OCI-LY7 (cell line): ENCODE measurements around the gene GFPT1. TPM values are rescaled to one million over a fixed set of nuclear protein-coding genes. Genes with fewer than 3 reads are reported as not detected.

Experiments used
- BruUV-seq: library from RNA; stranded (reverse); fragments of 400-500 nt; replicated peaks from 2 replicates; lab custom pipeline; 2021; lab: Mats Ljungman, UMichigan
- CTCF ChIA-PET: fragments of 300-600 bp; sonication (Branson Sonifier 250); formaldehyde crosslinking; loops from one replicate; lab custom pipeline; 2022; ENCODE audit warnings: antibody characterized with exemption; ENCODE audit not compliant: unreplicated experiment; lab: Charles Lee
- POLR2A ChIA-PET: fragments of 300-600 bp; sonication (Branson Sonifier 250); formaldehyde crosslinking; loops from one replicate; lab custom pipeline; 2022; ENCODE audit warnings: antibody characterized with exemption; lab: Charles Lee
- DNase-seq: peaks from one replicate; pipeline ENCODE4 v3.0.0-alpha.2; 2015; ENCODE audit warnings: low spot score
- H2AFZ ChIP-seq: fragments of 200-600 bp; sonication (generic), shearing (Covaris generic); 2 replicates; pipeline ENCODE4 v1.6.1; 2014; ENCODE audit warnings: mild to moderate bottlenecking, antibody characterized with exemption, low read length, moderate library complexity
- H3K27ac ChIP-seq: fragments of 200-600 bp; sonication (generic); 2 replicates; pipeline ENCODE4 v1.5.1; 2014; ENCODE audit warnings: mixed run types, low read depth, mild to moderate bottlenecking, moderate library complexity, low read length, inconsistent platforms; ENCODE audit not compliant: poor library complexity, severe bottlenecking
- H3K36me3 ChIP-seq: fragments of 200-600 bp; sonication (generic); 2 replicates; pipeline ENCODE4 v1.6.1; 2014; ENCODE audit warnings: mild to moderate bottlenecking, antibody characterized with exemption, low read length, moderate library complexity, mixed read lengths; ENCODE audit not compliant: insufficient read depth
- H3K4me1 ChIP-seq: fragments of 200-600 bp; sonication (generic); 2 replicates; pipeline ENCODE4 v1.5.1; 2014; ENCODE audit warnings: mild to moderate bottlenecking, low read length; ENCODE audit not compliant: insufficient read depth, poor library complexity, severe bottlenecking
- H3K4me2 ChIP-seq: fragments of 200-600 bp; sonication (generic); 2 replicates; pipeline ENCODE4 v1.6.1; 2014; ENCODE audit warnings: mild to moderate bottlenecking, low read length
- H3K4me3 ChIP-seq: fragments of 200-600 bp; sonication (generic); 2 replicates; pipeline ENCODE4 v1.5.1; 2014; ENCODE audit warnings: mild to moderate bottlenecking, low read depth, low read length; ENCODE audit not compliant: poor library complexity, severe bottlenecking
- H3K79me2 ChIP-seq: fragments of 200-600 bp; sonication (generic); 2 replicates; pipeline ENCODE4 v1.6.1; 2016; ENCODE audit warnings: low read depth, mild to moderate bottlenecking, low read length, moderate library complexity, mixed read lengths; ENCODE audit not compliant: insufficient read depth
- H3K9me2 ChIP-seq: fragments of 200-600 bp; sonication (generic); 2 replicates; pipeline ENCODE4 v1.6.1; 2016; ENCODE audit warnings: mild to moderate bottlenecking, low read length, mixed read lengths; ENCODE audit not compliant: insufficient read depth
- H3K9me3 ChIP-seq: fragments of 200-600 bp; sonication (generic); 2 replicates; pipeline ENCODE4 v1.6.1; 2014; ENCODE audit warnings: mild to moderate bottlenecking, mixed run types, low read length, mixed read lengths
- H4K20me1 ChIP-seq: fragments of 200-600 bp; sonication (generic); 2 replicates; pipeline ENCODE4 v1.6.1; 2014; ENCODE audit warnings: mild to moderate bottlenecking, antibody characterized with exemption, low read length, moderate library complexity, mixed read lengths; ENCODE audit not compliant: insufficient read depth
- CTCF ChIP-seq: fragments of 200-600 bp; sonication (generic); conservative IDR thresholded peaks from 2 replicates; pipeline ENCODE4 v1.5.1; 2014; ENCODE audit warnings: mild to moderate bottlenecking, antibody characterized with exemption, low read length, moderate library complexity, mixed read lengths
- EZH2phosphoT487 ChIP-seq: fragments of 200-600 bp; sonication (generic); IDR thresholded peaks from 2 replicates; pipeline ENCODE4 v1.6.1; 2018; ENCODE audit warnings: low read depth, borderline replicate concordance, mild to moderate bottlenecking, mixed run types, antibody characterized with exemption, low read length, moderate library complexity, mixed read lengths
- intact Hi-C: fragments of 100-400 bp; cut with micrococcal nuclease; formaldehyde crosslinking; loops from one replicate; pipeline ENCODE4 v1.10.0; 2022; ENCODE audit not compliant: unreplicated experiment
- total RNA-seq, 2 experiments: library from RNA; depleted of rRNA in 1 of 2; stranded (reverse); fragments of >200 nt in 1 of 2; shearing (Covaris generic) in 1 of 2; gene quantifications; 2 replicates each; pipeline ENCODE4 v1.2.3, GENCODE V29; 2014 to 2022

The GFPT1 gene
- total RNA-seq, 2 experiments from 2014 or later = 11.0 to 31.2 TPM

- H3K9me2 ChIP-seq = no peaks in the 10 kb centered on the region
- H4K20me1 ChIP-seq = no peaks in the 10 kb centered on the region
- no peaks in the 10 kb centered on the region for H3K4me1 ChIP-seq
- intact Hi-C loops = loop anchor here (2.0 to 5.0 kb wide), 2 partner anchors 279 to 364 kb away; no protein-coding TSS in a partner anchor
- peak overlapping the region; percentile 64; the same call in 1 of the 2 replicates for H3K4me2 ChIP-seq
- peak overlapping the region; percentile 37 for H3K4me3 ChIP-seq
- H3K36me3 ChIP-seq = no peaks in the 10 kb centered on the region
- H2AFZ ChIP-seq = no peak overlapping the region
- no peak for TF ChIP-seq CTCF
- no peaks in the 10 kb centered on the region for H3K9me3 ChIP-seq
- H3K79me2 ChIP-seq = no peaks in the 10 kb centered on the region
- no peak overlapping the region for H3K27ac ChIP-seq
- CTCF ChIA-PET = interaction anchor here (0.6 kb wide), 1 partner anchor 19 kb away, joined by 3 read pairs; no protein-coding TSS in a partner anchor
- POLR2A ChIA-PET = no interaction called here
- no TSS peak for BruUV-seq
- no peak for DNase-seq
Observed at GRCh38 chr2:69306393-69306821, 80.6 kb downstream of the GFPT1 start.

DNA sequence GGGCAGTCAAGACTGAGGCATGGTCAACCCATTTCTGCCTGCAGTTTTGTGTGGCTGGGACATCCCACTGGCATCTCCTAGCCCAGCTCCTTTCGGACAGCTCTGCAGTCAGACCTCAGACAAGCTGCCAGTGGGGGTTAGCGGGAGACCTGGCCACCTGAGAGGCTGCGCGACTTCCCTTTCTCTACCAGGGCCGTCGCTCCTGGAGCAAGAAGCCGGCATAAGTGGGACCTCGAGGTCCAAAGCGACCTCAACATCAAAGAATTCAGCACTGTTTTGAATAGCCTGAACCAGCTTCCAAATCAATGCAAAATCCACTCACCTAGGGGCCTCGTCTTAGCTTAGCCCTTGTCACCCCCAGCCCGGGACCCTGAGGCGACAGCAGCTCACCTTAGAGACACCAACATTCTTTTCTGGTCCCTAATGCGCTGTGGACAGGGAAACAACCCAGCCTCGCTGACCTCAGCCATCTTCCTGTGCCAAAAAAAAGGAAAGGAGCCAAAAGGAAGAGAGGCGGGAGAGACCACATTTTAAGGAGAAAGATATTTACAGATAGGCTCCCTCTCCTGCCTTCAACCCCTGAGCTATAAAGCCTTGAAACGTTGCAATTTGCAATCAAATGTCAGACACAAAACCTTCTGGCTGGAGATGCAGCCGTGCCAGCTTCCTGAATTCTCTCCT, 81.2 kb downstream of the GFPT1 start:
- no peaks in the 10 kb centered on the region for H4K20me1 ChIP-seq
- no peaks in the 10 kb centered on the region for H3K9me2 ChIP-seq
- CTCF ChIA-PET = interaction anchor here (0.7 kb wide), 2 partner anchors 45 to 218 kb away, joined by 4 to 5 read pairs; no protein-coding TSS in a partner anchor
- intact Hi-C loops = loop anchor here (2.0 to 5.0 kb wide), 2 partner anchors 279 to 363 kb away; no protein-coding TSS in a partner anchor
- H3K9me3 ChIP-seq = no peaks in the 10 kb centered on the region
- POLR2A ChIA-PET = no interaction called here
- H3K79me2 ChIP-seq = no peaks in the 10 kb centered on the region
- H2AFZ ChIP-seq = no peak overlapping the region
- no peak overlapping the region for H3K4me2 ChIP-seq
- H3K4me1 ChIP-seq = no peaks in the 10 kb centered on the region
- H3K27ac ChIP-seq = no peak overlapping the region
- H3K4me3 ChIP-seq = no peak overlapping the region
- DNase-seq = no peak
- no TSS peak for BruUV-seq
- H3K36me3 ChIP-seq = no peaks in the 10 kb centered on the region
- TF ChIP-seq EZH2phosphoT487 (no peak), CTCF (no peak)

GRCh38 chr2:69305166-69305565, 81.9 kb downstream of the GFPT1 start:
- Histone ChIP-seq H3K27ac (no peak overlapping the region), H3K9me3 (no peaks in the 10 kb centered on the region), H3K79me2 (no peaks in the 10 kb centered on the region), H3K4me1 (no peaks in the 10 kb centered on the region), H2AFZ (no peak overlapping the region), H3K4me2 (no peak overlapping the region), H4K20me1 (no peaks in the 10 kb centered on the region), H3K9me2 (no peaks in the 10 kb centered on the region), H3K36me3 (no peaks in the 10 kb centered on the region), H3K4me3 (no peak overlapping the region)
- ChIA-PET POLR2A (no interaction called here), CTCF (interaction anchor here (0.7 kb wide), 2 partner anchors 44 to 217 kb away, joined by 4 to 5 read pairs; no protein-coding TSS in a partner anchor)
- TF ChIP-seq CTCF (no peak), EZH2phosphoT487 (no peak)
- BruUV-seq = no TSS peak
- no peak for DNase-seq
- intact Hi-C loops = loop anchor here (5.0 kb wide), 1 partner anchor 278 kb away; no protein-coding TSS in a partner anchor
